NT2/D1 (cell line): Measurements from ENCODE around the gene DHTKD1.
"Not testable (repeated sequence)": the region's sequence is repeated elsewhere in the genome, so short reads cannot be mapped to it uniquely, and the experiment has no call there.

Source experiments
- DNase-seq: peaks from one replicate; pipeline ENCODE4 v3.0.0-alpha.2; 2011; ENCODE audit warnings: low read depth, low spot score
- H3K27me3 ChIP-seq: 2 replicates; pipeline ENCODE4 v1.6.0; 2011; ENCODE audit warnings: mild to moderate bottlenecking; ENCODE audit not compliant: insufficient read length, insufficient read depth
- H3K36me3 ChIP-seq: 2 replicates; pipeline ENCODE4 v1.6.1; 2011; ENCODE audit warnings: mild to moderate bottlenecking, low read length, mixed read lengths; ENCODE audit not compliant: insufficient read depth, insufficient read length
- H3K4me1 ChIP-seq: 2 replicates; pipeline ENCODE4 v1.5.1; 2011; ENCODE audit not compliant: insufficient read depth, insufficient read length
- H3K4me3 ChIP-seq: 2 replicates; pipeline ENCODE4 v1.5.1; 2011; ENCODE audit warnings: low read depth; ENCODE audit not compliant: insufficient read length
- H3K9ac ChIP-seq: 2 replicates; pipeline ENCODE4 v1.6.0; 2011; ENCODE audit warnings: low read depth; ENCODE audit not compliant: insufficient read length
- H3K9me3 ChIP-seq: 2 replicates; pipeline ENCODE4 v1.5.1; 2011; ENCODE audit warnings: mild to moderate bottlenecking, low read length; ENCODE audit not compliant: insufficient read depth
- SUZ12 ChIP-seq: IDR thresholded peaks from 2 replicates; pipeline ENCODE4 v1.6.1; 2011; ENCODE audit not compliant: insufficient read length, insufficient read depth; ENCODE audit errors: extremely low read depth
- YY1 ChIP-seq: IDR thresholded peaks from 2 replicates; pipeline ENCODE4 v1.6.1; 2011; ENCODE audit not compliant: insufficient read length, insufficient read depth
- ZNF274 ChIP-seq: IDR thresholded peaks from 2 replicates; pipeline ENCODE4 v1.6.1; 2011; ENCODE audit warnings: mild to moderate bottlenecking, low read depth, low read length

Gene DHTKD1

DNA sequence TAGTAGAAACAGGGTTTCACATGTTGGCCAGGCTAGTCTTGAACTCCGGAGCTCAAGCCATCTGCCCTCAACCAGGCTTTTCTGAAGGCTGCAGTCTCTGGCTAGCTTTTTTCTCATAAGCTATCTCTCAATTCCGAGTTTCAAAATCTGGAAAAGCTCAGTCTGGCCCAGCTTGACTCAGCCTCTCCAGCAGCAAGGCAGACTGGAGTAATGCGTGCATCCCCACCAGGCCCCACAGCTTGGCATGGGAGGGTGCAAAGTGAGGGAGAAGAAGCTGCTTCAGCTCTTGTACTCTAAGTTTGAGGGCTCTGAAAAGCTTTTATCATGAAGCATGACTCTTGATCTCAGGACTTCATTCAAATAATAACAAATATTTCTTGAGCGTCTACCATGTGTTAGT, 4.8 kb downstream of the DHTKD1 start:
- Histone ChIP-seq H3K4me1 (no peaks in the 10 kb centered on the region), H3K4me3 (no peak overlapping the region), H3K27me3 (no peaks in the 10 kb centered on the region), H3K9ac (no peak overlapping the region), H3K9me3 (no peaks in the 10 kb centered on the region), H3K36me3 (peaks cover 18% of the 10 kb centered on the region)
- DNase-seq = no peak
- no peak for TF ChIP-seq YY1
- no peak for TF ChIP-seq ZNF274
- TF ChIP-seq SUZ12 = no peak

DNA sequence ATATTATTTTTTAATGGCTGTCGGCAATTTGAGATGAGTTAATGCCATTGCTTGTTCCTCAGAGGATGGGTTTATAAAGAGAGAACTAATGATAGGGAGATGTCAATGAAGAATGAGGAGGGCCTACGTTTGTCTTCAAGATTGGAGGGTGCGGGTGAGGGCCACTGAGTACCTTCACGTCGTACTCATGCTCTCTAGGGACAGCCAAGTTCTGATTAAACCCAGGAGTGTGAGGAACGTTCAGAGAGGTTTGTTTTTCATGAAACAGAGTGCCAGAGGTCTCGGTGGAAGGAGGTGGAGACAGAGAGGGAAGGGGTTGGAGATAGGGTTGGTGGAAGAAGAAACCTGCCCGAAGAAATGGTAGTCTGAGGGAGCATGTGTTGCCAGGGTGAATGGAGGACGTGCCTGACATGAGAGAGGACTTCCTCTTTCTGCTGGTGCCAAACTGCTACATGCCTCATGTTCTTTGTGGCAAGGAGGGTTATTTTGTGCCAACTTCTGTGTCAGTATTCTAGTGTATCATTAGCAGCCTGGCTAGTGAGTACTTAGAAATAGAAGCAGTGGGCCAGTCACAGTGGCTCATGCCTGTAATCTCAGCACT, 8.9 kb downstream of the DHTKD1 start:
- H3K4me3 ChIP-seq = no peak overlapping the region
- TF ChIP-seq ZNF274 (no peak), YY1 (no peak), SUZ12 (no peak)
- no peaks in the 10 kb centered on the region for H3K4me1 ChIP-seq
- H3K36me3 ChIP-seq = peaks cover 20% of the 10 kb centered on the region
- H3K9me3 ChIP-seq = no peaks in the 10 kb centered on the region
- no peaks in the 10 kb centered on the region for H3K27me3 ChIP-seq
- no peak for DNase-seq
- no peak overlapping the region for H3K9ac ChIP-seq

DNA sequence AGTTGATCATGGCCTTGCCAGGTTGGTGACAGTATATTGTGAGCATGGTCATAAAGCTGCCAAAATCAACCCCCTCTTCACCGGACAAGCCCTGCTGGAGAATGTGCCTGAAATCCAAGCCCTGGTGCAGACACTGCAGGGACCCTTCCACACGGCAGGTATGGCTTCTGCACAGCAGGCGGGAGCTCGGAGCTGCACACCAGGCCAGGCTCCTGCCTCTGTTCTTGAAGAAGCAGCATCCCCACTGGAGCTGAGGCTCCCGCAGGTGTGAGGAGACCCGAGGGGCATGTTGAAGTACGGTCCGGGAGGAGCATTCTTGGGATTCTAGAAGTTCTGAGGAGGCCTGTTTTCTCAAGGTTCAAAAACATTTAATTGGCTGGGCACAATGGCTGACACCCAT, 12.7 kb downstream of the DHTKD1 start:
- Histone ChIP-seq H3K9ac (no peak overlapping the region), H3K27me3 (no peaks in the 10 kb centered on the region), H3K4me1 (no peaks in the 10 kb centered on the region), H3K36me3 (peaks cover 40% of the 10 kb centered on the region), H3K4me3 (no peak overlapping the region), H3K9me3 (no peaks in the 10 kb centered on the region)
- TF ChIP-seq YY1 (no peak), SUZ12 (no peak), ZNF274 (no peak)
- no peak for DNase-seq

DNA sequence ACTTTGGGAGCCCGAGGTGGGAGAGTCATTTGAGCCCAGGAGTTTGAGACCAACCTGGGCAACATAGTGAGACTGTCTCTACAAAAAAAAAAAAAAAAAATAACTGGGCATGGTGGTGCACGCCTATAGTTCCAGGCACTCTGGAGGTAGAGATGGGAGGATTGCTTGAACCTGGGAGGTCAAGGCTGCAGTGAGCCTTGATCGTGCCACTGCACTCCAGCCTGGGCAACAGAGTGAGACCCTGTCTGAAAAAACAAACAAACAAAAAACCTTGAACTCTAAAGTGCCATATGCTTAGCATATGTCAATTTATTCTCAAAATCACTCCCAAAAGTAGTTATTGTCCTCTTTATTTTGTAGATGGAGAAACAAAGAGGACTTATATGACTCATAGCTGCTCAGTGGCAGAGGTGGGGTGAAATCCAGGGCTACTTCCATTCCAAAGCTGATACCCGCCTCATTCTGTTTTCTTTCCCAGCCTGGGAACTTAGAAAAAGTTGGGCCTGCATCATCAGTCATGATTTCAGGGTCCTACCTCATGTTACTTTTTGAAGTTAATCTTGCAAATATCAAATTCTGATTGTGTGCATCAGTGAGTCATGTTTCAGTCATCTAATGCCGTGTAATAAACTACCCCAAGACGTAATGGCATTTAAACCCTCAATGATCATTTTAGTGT, 13.3 kb downstream of the DHTKD1 start:
- no peaks in the 10 kb centered on the region for H3K9me3 ChIP-seq
- no peaks in the 10 kb centered on the region for H3K4me1 ChIP-seq
- no peak overlapping the region for H3K4me3 ChIP-seq
- no peak overlapping the region for H3K9ac ChIP-seq
- H3K36me3 ChIP-seq = peaks cover 46% of the 10 kb centered on the region
- TF ChIP-seq ZNF274 = no peak
- no peak for TF ChIP-seq SUZ12
- no peak for TF ChIP-seq YY1
- no peaks in the 10 kb centered on the region for H3K27me3 ChIP-seq
- DNase-seq = no peak

DNA sequence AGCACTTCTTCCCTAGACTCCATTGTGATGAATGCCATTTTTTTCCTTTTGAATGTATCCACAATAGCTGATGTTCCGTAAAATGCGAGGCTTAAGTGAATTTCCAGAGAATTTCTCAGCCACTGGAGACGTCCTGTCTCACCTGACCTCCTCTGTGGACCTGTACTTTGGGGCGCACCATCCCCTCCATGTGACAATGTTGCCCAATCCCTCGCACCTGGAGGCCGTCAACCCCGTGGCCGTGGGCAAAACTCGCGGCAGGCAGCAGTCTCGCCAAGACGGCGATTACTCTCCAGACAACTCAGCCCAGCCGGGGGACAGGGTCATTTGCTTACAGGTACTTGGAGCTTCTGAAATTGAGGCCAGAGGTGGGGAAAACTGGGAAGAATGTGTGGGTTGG, 20.2 kb downstream of the DHTKD1 start:
- no peaks in the 10 kb centered on the region for H3K27me3 ChIP-seq
- TF ChIP-seq YY1 = no peak
- no peak for TF ChIP-seq SUZ12
- no peak for TF ChIP-seq ZNF274
- no peaks in the 10 kb centered on the region for H3K4me1 ChIP-seq
- H3K4me3 ChIP-seq = no peak overlapping the region
- peaks cover 72% of the 10 kb centered on the region for H3K36me3 ChIP-seq
- no peaks in the 10 kb centered on the region for H3K9me3 ChIP-seq
- H3K9ac ChIP-seq = no peak overlapping the region
- no peak for DNase-seq

DNA sequence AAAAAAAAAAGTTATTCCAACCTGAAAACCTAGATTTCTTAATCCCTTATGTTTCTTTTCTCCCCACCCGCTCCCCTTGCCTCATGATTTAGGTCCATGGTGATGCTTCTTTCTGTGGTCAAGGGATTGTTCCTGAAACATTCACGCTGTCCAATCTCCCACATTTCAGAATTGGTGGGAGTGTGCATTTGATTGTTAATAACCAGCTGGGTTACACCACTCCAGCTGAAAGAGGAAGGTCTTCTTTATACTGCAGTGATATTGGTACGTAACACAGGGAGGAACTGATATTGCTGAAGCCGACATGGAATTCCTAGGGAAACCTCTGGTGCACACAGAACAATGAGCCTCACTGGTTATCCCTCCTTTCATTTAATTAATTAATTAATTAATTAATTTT, 22.7 kb downstream of the DHTKD1 start:
- Histone ChIP-seq H3K9ac (no peak overlapping the region), H3K27me3 (no peaks in the 10 kb centered on the region), H3K4me1 (no peaks in the 10 kb centered on the region), H3K9me3 (no peaks in the 10 kb centered on the region), H3K4me3 (no peak overlapping the region), H3K36me3 (peaks cover 67% of the 10 kb centered on the region)
- DNase-seq = no peak
- TF ChIP-seq ZNF274 = no peak
- no peak for TF ChIP-seq SUZ12
- no peak for TF ChIP-seq YY1

DNA sequence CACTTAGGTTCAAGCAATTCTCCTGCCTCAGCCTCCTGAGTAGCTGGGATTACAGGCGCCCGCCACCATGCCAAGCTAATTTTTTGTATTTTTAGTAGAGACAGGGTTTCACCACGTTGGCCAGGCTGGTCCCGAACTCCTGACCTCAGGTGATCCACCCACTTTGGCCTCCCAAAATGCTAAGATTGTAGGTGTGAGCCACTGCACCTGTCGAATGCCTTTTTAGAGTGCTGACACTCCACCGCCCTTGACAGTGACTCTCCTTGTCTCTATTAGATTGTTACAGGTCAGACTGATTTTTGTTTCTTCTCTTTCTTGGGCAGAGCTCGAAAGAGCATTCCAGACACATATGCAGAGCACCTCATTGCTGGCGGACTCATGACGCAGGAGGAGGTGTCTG, 28.6 kb downstream of the DHTKD1 start:
- not testable (repeated sequence) for H3K27me3 ChIP-seq, H3K9ac ChIP-seq, H3K9me3 ChIP-seq, DNase-seq, H3K4me3 ChIP-seq, H3K4me1 ChIP-seq
- H3K36me3 ChIP-seq = peaks cover 62% of the 10 kb centered on the region
